OCI-LY3 (cell line): Measurements from ENCODE around the gene ADORA1.

Experiments used
- H2AFZ ChIP-seq: fragments of 200-600, 300-600 bp; shearing (Covaris generic); 2 replicates; pipeline ENCODE4 v1.6.0; 2014; ENCODE audit warnings: antibody characterized with exemption, low read depth, low read length
- H3K27ac ChIP-seq: fragments of 200-600, 300-600 bp; sonication (generic); 2 replicates; pipeline ENCODE4 v1.5.1; 2014; ENCODE audit warnings: mild to moderate bottlenecking, low read length, moderate library complexity, mixed read lengths
- H3K27me3 ChIP-seq: fragments of 200-600, 300-600 bp; sonication (generic); 2 replicates; pipeline ENCODE4 v1.6.1; 2014; ENCODE audit warnings: low read depth, low read length, mixed read lengths
- H3K36me3 ChIP-seq: fragments of 200-600, 300-600 bp; sonication (generic); replicated peaks from 2 replicates; pipeline ENCODE3; 2014; ENCODE audit warnings: low read depth, low read length, mixed read lengths
- H3K4me1 ChIP-seq: fragments of 300-600, 200-600 bp; sonication (generic); 2 replicates; pipeline ENCODE4 v1.6.1; 2014; ENCODE audit warnings: low read length, mixed read lengths
- H3K4me2 ChIP-seq: fragments of 200-600, 300-600 bp; sonication (generic); 2 replicates; pipeline ENCODE4 v1.6.1; 2014; ENCODE audit warnings: low read length, mixed read lengths
- H3K4me3 ChIP-seq: fragments of 300-600, 200-600 bp; sonication (generic); 2 replicates; pipeline ENCODE4 v1.5.1; 2014; ENCODE audit warnings: antibody characterized with exemption, mild to moderate bottlenecking, low read length, moderate library complexity
- H3K79me2 ChIP-seq: fragments of 300-600, 200-600 bp; shearing (Covaris generic); 2 replicates; pipeline ENCODE4 v1.6.1; 2014; ENCODE audit warnings: mild to moderate bottlenecking, low read length, mixed read lengths
- H3K9ac ChIP-seq: fragments of 300-600, 200-600 bp; shearing (Covaris generic); 2 replicates; pipeline ENCODE4 v1.6.0; 2014; ENCODE audit warnings: mild to moderate bottlenecking, low read length, moderate library complexity
- H3K9me3 ChIP-seq: fragments of 200-600, 300-600 bp; shearing (Covaris generic); 2 replicates; pipeline ENCODE4 v1.6.1; 2014; ENCODE audit warnings: low read length, mixed read lengths; ENCODE audit not compliant: insufficient read depth
- H4K20me1 ChIP-seq: fragments of 200-600, 300-600 bp; sonication (generic); 2 replicates; pipeline ENCODE4 v1.6.1; 2016; ENCODE audit warnings: low read length, mixed read lengths; ENCODE audit not compliant: insufficient read depth
- CTCF ChIP-seq: fragments of 200-600, 300-600 bp; sonication (generic); IDR thresholded peaks from 2 replicates; pipeline ENCODE4 v1.5.1; 2014; ENCODE audit warnings: antibody characterized with exemption, low read length, low read depth
- EZH2phosphoT487 ChIP-seq: fragments of 200-600 bp; shearing (Covaris generic); IDR thresholded peaks from 2 replicates; pipeline ENCODE4 v1.6.1; 2018; ENCODE audit warnings: antibody characterized with exemption, mixed run types, low read depth

Gene ADORA1

GRCh38 chr1:203149188-203149840 lies 21.8 kb downstream of the ADORA1 start:
- H3K36me3 ChIP-seq: no peaks in the 10 kb centered on the region
- no peak overlapping the region for H3K4me2 ChIP-seq
- H4K20me1 ChIP-seq: no peaks in the 10 kb centered on the region
- no peak overlapping the region for H3K9ac ChIP-seq
- no peak overlapping the region for H3K4me3 ChIP-seq
- H3K9me3 ChIP-seq: no peaks in the 10 kb centered on the region
- no peaks in the 10 kb centered on the region for H3K4me1 ChIP-seq
- no peak overlapping the region for H3K27ac ChIP-seq
- H3K79me2 ChIP-seq: no peaks in the 10 kb centered on the region
- peaks cover 41% of the 10 kb centered on the region for H3K27me3 ChIP-seq
- TF ChIP-seq CTCF: no peak
- no peak overlapping the region for H2AFZ ChIP-seq

- no peak overlapping the region for H3K4me3 ChIP-seq
- no peaks in the 10 kb centered on the region for H3K4me1 ChIP-seq
- H3K36me3 ChIP-seq: no peaks in the 10 kb centered on the region
- no peak overlapping the region for H2AFZ ChIP-seq
- H3K79me2 ChIP-seq: no peaks in the 10 kb centered on the region
- H3K4me2 ChIP-seq: no peak overlapping the region
- no peaks in the 10 kb centered on the region for H4K20me1 ChIP-seq
- TF ChIP-seq EZH2phosphoT487: no peak
- TF ChIP-seq CTCF: no peak
- peaks cover 47% of the 10 kb centered on the region for H3K27me3 ChIP-seq
- no peak overlapping the region for H3K9ac ChIP-seq
- no peaks in the 10 kb centered on the region for H3K9me3 ChIP-seq
- H3K27ac ChIP-seq: no peak overlapping the region
Measured at GRCh38 chr1:203150511-203151297, 23.2 kb downstream of the ADORA1 start.

- no peak overlapping the region for H3K4me2 ChIP-seq
- no peak overlapping the region for H3K27ac ChIP-seq
- no peaks in the 10 kb centered on the region for H3K9me3 ChIP-seq
- no peak overlapping the region for H3K4me3 ChIP-seq
- no peaks in the 10 kb centered on the region for H3K79me2 ChIP-seq
- no peaks in the 10 kb centered on the region for H3K36me3 ChIP-seq
- no peaks in the 10 kb centered on the region for H4K20me1 ChIP-seq
- TF ChIP-seq CTCF (no peak), EZH2phosphoT487 (no peak)
- H3K27me3 ChIP-seq: peaks cover 54% of the 10 kb centered on the region
- H3K9ac ChIP-seq: no peak overlapping the region
- no peaks in the 10 kb centered on the region for H3K4me1 ChIP-seq
- no peak overlapping the region for H2AFZ ChIP-seq
Measured at GRCh38 chr1:203151362-203152157, 24.0 kb downstream of the ADORA1 start.
